ENCODE measurements around the gene FKBP2. TPM values are rescaled to one million over a fixed set of nuclear protein-coding genes. Genes with fewer than 3 reads are reported as not detected.

The FKBP2 gene
- total RNA-seq, 4 donors from 2014 or later: 38.2 to 101 (median 57.8) TPM

GRCh38 chr11:64253481-64253880 is 12.6 kb downstream of the FKBP2 start:
- no peak for TF ChIP-seq CTCF (IDR thresholded peaks at IDR 0.05)
- TF ChIP-seq EP300 (IDR thresholded peaks at IDR 0.05): no peak
- TF ChIP-seq POLR2A (IDR thresholded peaks at IDR 0.05): no peak
- Histone ChIP-seq H3K36me3 (peaks cover 0 to 41% (median 0%) of the 10 kb centered on the region in 3 donors), H3K27ac (no peak overlapping the region), H3K9me3 (no peaks in the 10 kb centered on the region), H3K4me3 (no peak overlapping the region), H3K4me1 (peaks cover 0 to 50% (median 21%) of the 10 kb centered on the region in 4 donors), H3K27me3 (no peaks in the 10 kb centered on the region)
- DNase-seq (ENCODE audit: low spot score in 2 of 2): no peak
- 32 to 43% methylated on average over 5 of the region's 5 CpGs for WGBS, 2 donors

GRCh38 chr11:64254326-64254725 is 13.4 kb downstream of the FKBP2 start:
- 69 to 81% methylated on average over 4 to 7 of the region's 7 CpGs for WGBS, 2 donors
- Histone ChIP-seq H3K27me3 (no peaks in the 10 kb centered on the region), H3K9me3 (no peaks in the 10 kb centered on the region), H3K4me1 (peaks cover 0 to 42% (median 21%) of the 10 kb centered on the region in 4 donors), H3K36me3 (peaks cover 0 to 50% (median 6%) of the 10 kb centered on the region in 3 donors), H3K27ac (no peak overlapping the region), H3K4me3 (no peak overlapping the region)
- TF ChIP-seq EP300 (IDR thresholded peaks at IDR 0.05): no peak
- TF ChIP-seq CTCF (IDR thresholded peaks at IDR 0.05): no peak
- no peak for TF ChIP-seq POLR2A (IDR thresholded peaks at IDR 0.05)
- no peak for DNase-seq (ENCODE audit: low spot score in 2 of 2)

GRCh38 chr11:64255135-64256128 is 14.5 kb downstream of the FKBP2 start:
- Histone ChIP-seq H3K27me3 (no peaks in the 10 kb centered on the region), H3K9me3 (no peaks in the 10 kb centered on the region), H3K36me3 (peaks cover 0 to 61% (median 6%) of the 10 kb centered on the region in 3 donors), H3K4me3 (no peak overlapping the region), H3K4me1 (peaks cover 0 to 32% (median 20%) of the 10 kb centered on the region in 4 donors), H3K27ac (no peak overlapping the region)
- no peak for TF ChIP-seq CTCF (IDR thresholded peaks at IDR 0.05)
- no peak for DNase-seq (ENCODE audit: low spot score in 2 of 2)
- 84 to 91% methylated on average over 17 to 28 of the region's 35 CpGs for WGBS, 2 donors

GRCh38 chr11:64256300-64256699 is 15.4 kb downstream of the FKBP2 start:
- Histone ChIP-seq H3K4me3 (no peak overlapping the region), H3K4me1 (peaks cover 0 to 25% (median 13%) of the 10 kb centered on the region in 4 donors), H3K27ac (no peak overlapping the region), H3K36me3 (peaks cover 0 to 67% (median 6%) of the 10 kb centered on the region in 3 donors), H3K27me3 (no peaks in the 10 kb centered on the region), H3K9me3 (no peaks in the 10 kb centered on the region)
- no peak for TF ChIP-seq POLR2A (IDR thresholded peaks at IDR 0.05)
- TF ChIP-seq EP300 (IDR thresholded peaks at IDR 0.05): no peak
- TF ChIP-seq CTCF (IDR thresholded peaks at IDR 0.05): no peak
- DNase-seq (ENCODE audit: low spot score in 2 of 2): no peak
- WGBS, 2 donors: 75 to 93% methylated on average over 5 to 13 of the region's 15 CpGs

GRCh38 chr11:64258356-64258755 is 17.5 kb downstream of the FKBP2 start:
- no peak overlapping the region for H3K4me3 ChIP-seq
- H3K4me1 ChIP-seq: peaks cover 0 to 9% (median under 1%) of the 10 kb centered on the region in 4 donors
- no peaks in the 10 kb centered on the region for H3K9me3 ChIP-seq
- WGBS, 2 donors: 80 to 88% methylated on average over 17 to 24 of the region's 24 CpGs
- no peak for DNase-seq (ENCODE audit: low spot score in 2 of 2)
- H3K27ac ChIP-seq: no peak overlapping the region
- H3K36me3 ChIP-seq: peaks cover 0 to 88% (median 6%) of the 10 kb centered on the region in 3 donors
- TF ChIP-seq CTCF (IDR thresholded peaks at IDR 0.05) (no peak), EP300 (IDR thresholded peaks at IDR 0.05) (no peak), POLR2A (IDR thresholded peaks at IDR 0.05) (no peak)
- H3K27me3 ChIP-seq: no peaks in the 10 kb centered on the region
